ENCODE data around the gene SPATA4.

The SPATA4 gene

GRCh38 chr4:176189891-176190795 is 5.2 kb downstream of the SPATA4 start:
- no peaks in the 10 kb centered on the region for H3K79me2 ChIP-seq (ENCODE audit: insufficient read depth, low read length)
- H3K9ac ChIP-seq (ENCODE audit: low read depth, low read length, poor library complexity, severe bottlenecking), result no peak overlapping the region
- H3K4me2 ChIP-seq (ENCODE audit: low read depth, low read length, poor library complexity, severe bottlenecking), result no peak overlapping the region
- no peaks in the 10 kb centered on the region for H3K9me2 ChIP-seq (replicated peaks; ENCODE audit: low read depth, low read length)
- H2AFZ ChIP-seq (ENCODE audit: low read length), result no peak overlapping the region
- peaks cover 6% of the 10 kb centered on the region for H3K27me3 ChIP-seq (ENCODE audit: insufficient read depth, low read length, poor library complexity, severe bottlenecking)
- H3F3A ChIP-seq (ENCODE audit: low read depth), result no peaks in the 10 kb centered on the region
- H3K4me1 ChIP-seq (ENCODE audit: insufficient read depth, low read length, poor library complexity, severe bottlenecking), result no peaks in the 10 kb centered on the region
- no peak for TF ChIP-seq CTCF (conservative IDR thresholded peaks at IDR 0.05; ENCODE audit: low read length)
- TF ChIP-seq EZH2phosphoT487 (IDR thresholded peaks at IDR 0.05; ENCODE audit: borderline replicate concordance), result no peak
- no peaks in the 10 kb centered on the region for H4K20me1 ChIP-seq (ENCODE audit: insufficient read depth, low read length, poor library complexity, severe bottlenecking)
- no peaks in the 10 kb centered on the region for H3K36me3 ChIP-seq (ENCODE audit: insufficient read depth, low read length)
- no peaks in the 10 kb centered on the region for H3K9me3 ChIP-seq (ENCODE audit: insufficient read depth, low read depth, low read length)
- no peak overlapping the region for H3K4me3 ChIP-seq (ENCODE audit: low read length, poor library complexity, severe bottlenecking)

GRCh38 chr4:176188654-176189053 is 6.7 kb downstream of the SPATA4 start:
- no peaks in the 10 kb centered on the region for H3F3A ChIP-seq (ENCODE audit: low read depth)
- H3K4me2 ChIP-seq (ENCODE audit: low read depth, low read length, poor library complexity, severe bottlenecking), result no peak overlapping the region
- TF ChIP-seq EZH2phosphoT487 (IDR thresholded peaks at IDR 0.05; ENCODE audit: borderline replicate concordance), result no peak
- H3K4me1 ChIP-seq (ENCODE audit: insufficient read depth, low read length, poor library complexity, severe bottlenecking), result no peaks in the 10 kb centered on the region
- no peak overlapping the region for H3K4me3 ChIP-seq (ENCODE audit: low read length, poor library complexity, severe bottlenecking)
- no peak overlapping the region for H2AFZ ChIP-seq (ENCODE audit: low read length)
- no peak overlapping the region for H3K9ac ChIP-seq (ENCODE audit: low read depth, low read length, poor library complexity, severe bottlenecking)
- no peaks in the 10 kb centered on the region for H4K20me1 ChIP-seq (ENCODE audit: insufficient read depth, low read length, poor library complexity, severe bottlenecking)
- H3K36me3 ChIP-seq (ENCODE audit: insufficient read depth, low read length), result no peaks in the 10 kb centered on the region
- no peaks in the 10 kb centered on the region for H3K27me3 ChIP-seq (ENCODE audit: insufficient read depth, low read length, poor library complexity, severe bottlenecking)
- no peaks in the 10 kb centered on the region for H3K9me3 ChIP-seq (ENCODE audit: insufficient read depth, low read depth, low read length)
- H3K9me2 ChIP-seq (replicated peaks; ENCODE audit: low read depth, low read length), result no peaks in the 10 kb centered on the region
- no peaks in the 10 kb centered on the region for H3K79me2 ChIP-seq (ENCODE audit: insufficient read depth, low read length)

GRCh38 chr4:176187624-176188023 is 7.8 kb downstream of the SPATA4 start:
- no peaks in the 10 kb centered on the region for H3K4me1 ChIP-seq (ENCODE audit: insufficient read depth, low read length, poor library complexity, severe bottlenecking)
- no peaks in the 10 kb centered on the region for H3K27me3 ChIP-seq (ENCODE audit: insufficient read depth, low read length, poor library complexity, severe bottlenecking)
- H3K36me3 ChIP-seq (ENCODE audit: insufficient read depth, low read length), result no peaks in the 10 kb centered on the region
- no peak overlapping the region for H2AFZ ChIP-seq (ENCODE audit: low read length)
- no peaks in the 10 kb centered on the region for H3K9me3 ChIP-seq (ENCODE audit: insufficient read depth, low read depth, low read length)
- no peak overlapping the region for H3K9ac ChIP-seq (ENCODE audit: low read depth, low read length, poor library complexity, severe bottlenecking)
- no peak for TF ChIP-seq CTCF (conservative IDR thresholded peaks at IDR 0.05; ENCODE audit: low read length)
- TF ChIP-seq EZH2phosphoT487 (IDR thresholded peaks at IDR 0.05; ENCODE audit: borderline replicate concordance), result no peak
- H3K4me2 ChIP-seq (ENCODE audit: low read depth, low read length, poor library complexity, severe bottlenecking), result no peak overlapping the region
- no peaks in the 10 kb centered on the region for H4K20me1 ChIP-seq (ENCODE audit: insufficient read depth, low read length, poor library complexity, severe bottlenecking)
- H3K79me2 ChIP-seq (ENCODE audit: insufficient read depth, low read length), result no peaks in the 10 kb centered on the region
- H3F3A ChIP-seq (ENCODE audit: low read depth), result no peaks in the 10 kb centered on the region
- no peak overlapping the region for H3K4me3 ChIP-seq (ENCODE audit: low read length, poor library complexity, severe bottlenecking)
- no peaks in the 10 kb centered on the region for H3K9me2 ChIP-seq (replicated peaks; ENCODE audit: low read depth, low read length)
